Caco-2 (cell line): Measurements from ENCODE around the gene SPTBN1. TPM values are rescaled to one million over a fixed set of nuclear protein-coding genes. Genes with fewer than 3 reads are reported as not detected.

Experiments
- BruUV-seq: library from RNA; stranded (reverse); fragments of 400-500 nt; replicated peaks from 2 replicates; lab custom pipeline; 2021; lab: Mats Ljungman, UMichigan
- CTCF ChIA-PET: fragments of 300-600 bp; sonication (Branson Sonifier 250); formaldehyde crosslinking; loops from one replicate; lab custom pipeline; 2022; ENCODE audit warnings: antibody characterized with exemption; lab: Charles Lee
- POLR2A ChIA-PET: fragments of 300-600 bp; sonication (Branson Sonifier 250); formaldehyde crosslinking; loops from one replicate; lab custom pipeline; 2022; ENCODE audit warnings: antibody characterized with exemption; lab: Charles Lee
- DNase-seq, 2 experiments: peaks; one replicate each; pipeline versions ENCODE4 v3.0.0 to v3.0.0-alpha.2; 2020 to 2022
- H3K27me3 ChIP-seq: replicated peaks from 2 replicates; pipeline ENCODE4 v1.6.0; 2011; ENCODE audit warnings: low read length; ENCODE audit not compliant: control insufficient read depth, insufficient read depth
- H3K36me3 ChIP-seq: 2 replicates; pipeline ENCODE4 v1.5.1; 2011; ENCODE audit warnings: low read length; ENCODE audit not compliant: control insufficient read depth, insufficient read depth
- H3K4me1 ChIP-seq: fragments of 250-450 bp; sonication (Bioruptor Pico); 2 replicates; pipeline ENCODE4 v1.5.1; 2020; ENCODE audit warnings: mild to moderate bottlenecking
- H3K4me3 ChIP-seq: 2 replicates; pipeline ENCODE4 v1.5.1; 2011; ENCODE audit warnings: low read depth, mild to moderate bottlenecking, control low read depth, low read length
- H3K9me3 ChIP-seq: fragments of 250-450 bp; sonication (Bioruptor Pico); 2 replicates; pipeline ENCODE4 v1.5.1; 2020; ENCODE audit warnings: mild to moderate bottlenecking, moderate library complexity
- H3K27ac Mint-ChIP-seq: one replicate; pipeline ENCODE4 v1.8.0; 2022; ENCODE audit warnings: mixed read lengths; ENCODE audit not compliant: unreplicated experiment
- H3K27me3 Mint-ChIP-seq: one replicate; pipeline ENCODE4 v1.8.0; 2022; ENCODE audit warnings: mixed read lengths; ENCODE audit not compliant: insufficient read depth, unreplicated experiment
- H3K36me3 Mint-ChIP-seq: one replicate; pipeline ENCODE4 v1.8.0; 2022; ENCODE audit warnings: mild to moderate bottlenecking, mixed read lengths; ENCODE audit not compliant: insufficient read depth, unreplicated experiment
- H3K4me1 Mint-ChIP-seq: one replicate; pipeline ENCODE4 v1.8.0; 2022; ENCODE audit warnings: low read depth, mixed read lengths; ENCODE audit not compliant: unreplicated experiment
- H3K4me3 Mint-ChIP-seq: one replicate; pipeline ENCODE4 v1.8.0; 2022; ENCODE audit warnings: mild to moderate bottlenecking, moderate library complexity, mixed read lengths; ENCODE audit not compliant: unreplicated experiment
- H3K9me3 Mint-ChIP-seq: one replicate; pipeline ENCODE4 v1.8.0; 2022; ENCODE audit warnings: mixed read lengths; ENCODE audit not compliant: unreplicated experiment
- intact Hi-C: fragments of 100-400 bp; cut with micrococcal nuclease; formaldehyde crosslinking; loops from one replicate; pipeline ENCODE4 v1.10.0; 2022; ENCODE audit not compliant: unreplicated experiment
- total RNA-seq: library from RNA; stranded (reverse); gene quantifications from 2 replicates; pipeline ENCODE4 v1.2.3, GENCODE V29; 2022
- TF ChIP-seq, protein P1 (sequence below), 2 experiments: fragments of 200-600 bp in 1 of 2; IDR thresholded peaks; 1 replicate in 1 of 2; 2 replicates in 1 of 2; pipeline versions ENCODE4 v1.5.1 to v1.8.0; 2011 to 2022; ENCODE audit warnings: antibody characterized with exemption in 1 of 2, control low read depth in 1 of 2, inconsistent platforms in 1 of 2, low read depth in 1 of 2, low read length in 1 of 2, mild to moderate bottlenecking in 1 of 2, moderate library complexity in 1 of 2; ENCODE audit not compliant: insufficient read depth in 1 of 2, severe bottlenecking in 1 of 2, unreplicated experiment in 1 of 2

Gene SPTBN1
- total RNA-seq, 1 experiment from 2014 or later, result 361 TPM

DNA sequence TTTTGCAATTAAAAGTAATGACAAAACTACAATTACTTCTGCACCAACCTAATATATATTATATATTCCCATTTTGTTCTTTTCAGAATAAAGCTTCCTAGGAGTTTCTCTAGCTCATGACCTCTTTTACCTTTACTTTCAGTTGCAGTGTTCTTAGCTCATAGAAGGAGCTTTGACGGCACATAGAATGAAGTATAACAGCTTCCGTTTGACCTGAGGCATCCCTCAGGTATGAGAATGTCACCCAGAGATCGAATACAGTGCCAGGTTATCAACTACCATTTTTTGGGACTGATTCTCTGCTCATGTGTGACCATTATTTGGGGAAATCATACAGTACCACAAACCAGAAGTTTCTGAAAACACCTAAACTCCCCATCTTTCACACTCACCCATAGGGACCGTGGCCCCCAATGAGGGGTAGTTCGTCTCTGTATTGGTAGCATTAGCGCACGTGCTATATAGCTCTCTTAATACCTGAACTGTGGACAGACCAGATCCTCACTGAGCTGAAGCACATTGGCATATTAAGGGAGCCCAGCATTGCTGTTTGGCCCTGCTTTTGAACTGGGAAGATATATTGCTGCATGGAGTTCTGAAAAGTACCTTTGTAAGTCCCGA lies 123.0 kb downstream of the SPTBN1 start:
- peaks cover 90% of the 10 kb centered on the region for H3K36me3 Mint-ChIP-seq
- intact Hi-C loops, result loop anchor here (1.0 to 10.0 kb wide), 2 partner anchors 10 to 604 kb away; partner anchors contain the start of gene PSME4
- no peaks in the 10 kb centered on the region for H3K27me3 ChIP-seq
- H3K4me3 ChIP-seq, result no peak overlapping the region
- ChIA-PET POLR2A (interaction anchor here (1.8 kb wide), 1 partner anchor 20 kb away, joined by 8 read pairs; no protein-coding TSS in a partner anchor), CTCF (interaction anchor here (0.5 to 0.8 kb wide), 3 partner anchors 8 to 125 kb away, joined by 3 to 6 read pairs (median 3); no protein-coding TSS in a partner anchor)
- no peaks in the 10 kb centered on the region for H3K36me3 ChIP-seq
- H3K4me3 Mint-ChIP-seq, result peak overlapping the region; percentile 58
- TSS peak; percentile 96 for BruUV-seq
- DNase-seq, result no peak
- no peaks in the 10 kb centered on the region for H3K9me3 ChIP-seq
- no peaks in the 10 kb centered on the region for H3K27me3 Mint-ChIP-seq
- no peaks in the 10 kb centered on the region for H3K9me3 Mint-ChIP-seq
- TF ChIP-seq, protein P1, sequence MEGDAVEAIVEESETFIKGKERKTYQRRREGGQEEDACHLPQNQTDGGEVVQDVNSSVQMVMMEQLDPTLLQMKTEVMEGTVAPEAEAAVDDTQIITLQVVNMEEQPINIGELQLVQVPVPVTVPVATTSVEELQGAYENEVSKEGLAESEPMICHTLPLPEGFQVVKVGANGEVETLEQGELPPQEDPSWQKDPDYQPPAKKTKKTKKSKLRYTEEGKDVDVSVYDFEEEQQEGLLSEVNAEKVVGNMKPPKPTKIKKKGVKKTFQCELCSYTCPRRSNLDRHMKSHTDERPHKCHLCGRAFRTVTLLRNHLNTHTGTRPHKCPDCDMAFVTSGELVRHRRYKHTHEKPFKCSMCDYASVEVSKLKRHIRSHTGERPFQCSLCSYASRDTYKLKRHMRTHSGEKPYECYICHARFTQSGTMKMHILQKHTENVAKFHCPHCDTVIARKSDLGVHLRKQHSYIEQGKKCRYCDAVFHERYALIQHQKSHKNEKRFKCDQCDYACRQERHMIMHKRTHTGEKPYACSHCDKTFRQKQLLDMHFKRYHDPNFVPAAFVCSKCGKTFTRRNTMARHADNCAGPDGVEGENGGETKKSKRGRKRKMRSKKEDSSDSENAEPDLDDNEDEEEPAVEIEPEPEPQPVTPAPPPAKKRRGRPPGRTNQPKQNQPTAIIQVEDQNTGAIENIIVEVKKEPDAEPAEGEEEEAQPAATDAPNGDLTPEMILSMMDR (IDR thresholded peaks at IDR 0.05; ENCODE audit: insufficient read depth in 1 of 2, low read depth in 1 of 2, low read length in 1 of 2, severe bottlenecking in 1 of 2, unreplicated experiment in 1 of 2), result no peak
- peak overlapping the region; percentile 77 for H3K27ac Mint-ChIP-seq
- peaks cover 66% of the 10 kb centered on the region for H3K4me1 Mint-ChIP-seq
- H3K4me1 ChIP-seq, result peaks cover 73% of the 10 kb centered on the region

- no peaks in the 10 kb centered on the region for H3K27me3 ChIP-seq
- H3K9me3 ChIP-seq, result no peaks in the 10 kb centered on the region
- H3K4me3 ChIP-seq, result 0 out of 2 replicates have a peak overlapping the region, but pooled peaks have one; percentile 8
- peaks cover 72% of the 10 kb centered on the region for H3K4me1 ChIP-seq
- TSS peak; percentile 60 for BruUV-seq
- DNase-seq, result peak; percentile 68 to 76
- Mint-ChIP-seq H3K27me3 (no peaks in the 10 kb centered on the region), H3K4me1 (peaks cover 60% of the 10 kb centered on the region), H3K36me3 (peaks cover 88% of the 10 kb centered on the region), H3K9me3 (no peaks in the 10 kb centered on the region), H3K4me3 (peak overlapping the region; percentile 58), H3K27ac (peak overlapping the region; percentile 77)
- POLR2A ChIA-PET, result interaction anchor here (0.6 to 1.8 kb wide), 2 partner anchors 21 to 610 kb away, joined by 3 to 8 read pairs; no protein-coding TSS in a partner anchor
- intact Hi-C loops, result loop anchor here (1.0 to 10.0 kb wide), 2 partner anchors 9 to 605 kb away; partner anchors contain the start of gene PSME4
- CTCF ChIA-PET, result interaction anchor here (0.5 to 0.8 kb wide), 3 partner anchors 9 to 124 kb away, joined by 3 to 6 read pairs (median 3); no protein-coding TSS in a partner anchor
- TF ChIP-seq, protein P1 (IDR thresholded peaks at IDR 0.05; ENCODE audit: insufficient read depth in 1 of 2, low read depth in 1 of 2, low read length in 1 of 2, severe bottlenecking in 1 of 2, unreplicated experiment in 1 of 2), result no peak
- H3K36me3 ChIP-seq, result no peaks in the 10 kb centered on the region
Measured at GRCh38 chr2:54579682-54580620, 123.8 kb downstream of the SPTBN1 start.
